ENCODE data around the gene MID2. TPM values are rescaled to one million over a fixed set of nuclear protein-coding genes. Genes with fewer than 3 reads are reported as not detected.

The MID2 gene
- total RNA-seq, 1 donor from 2014 or later = 14.2 TPM

- TF ChIP-seq, protein P1, sequence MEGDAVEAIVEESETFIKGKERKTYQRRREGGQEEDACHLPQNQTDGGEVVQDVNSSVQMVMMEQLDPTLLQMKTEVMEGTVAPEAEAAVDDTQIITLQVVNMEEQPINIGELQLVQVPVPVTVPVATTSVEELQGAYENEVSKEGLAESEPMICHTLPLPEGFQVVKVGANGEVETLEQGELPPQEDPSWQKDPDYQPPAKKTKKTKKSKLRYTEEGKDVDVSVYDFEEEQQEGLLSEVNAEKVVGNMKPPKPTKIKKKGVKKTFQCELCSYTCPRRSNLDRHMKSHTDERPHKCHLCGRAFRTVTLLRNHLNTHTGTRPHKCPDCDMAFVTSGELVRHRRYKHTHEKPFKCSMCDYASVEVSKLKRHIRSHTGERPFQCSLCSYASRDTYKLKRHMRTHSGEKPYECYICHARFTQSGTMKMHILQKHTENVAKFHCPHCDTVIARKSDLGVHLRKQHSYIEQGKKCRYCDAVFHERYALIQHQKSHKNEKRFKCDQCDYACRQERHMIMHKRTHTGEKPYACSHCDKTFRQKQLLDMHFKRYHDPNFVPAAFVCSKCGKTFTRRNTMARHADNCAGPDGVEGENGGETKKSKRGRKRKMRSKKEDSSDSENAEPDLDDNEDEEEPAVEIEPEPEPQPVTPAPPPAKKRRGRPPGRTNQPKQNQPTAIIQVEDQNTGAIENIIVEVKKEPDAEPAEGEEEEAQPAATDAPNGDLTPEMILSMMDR (IDR thresholded peaks at IDR 0.05; ENCODE audit: insufficient read depth, low read length, poor library complexity, severe bottlenecking) = no peak
- Histone ChIP-seq H3K36me3 (ENCODE audit: control insufficient read depth, insufficient read depth, low read length) (no peaks in the 10 kb centered on the region), H3K4me3 (ENCODE audit: low read depth, low read length) (no peak overlapping the region), H3K27me3 (ENCODE audit: control insufficient read depth, insufficient read depth, low read length) (no peaks in the 10 kb centered on the region)
- DNase-seq (ENCODE audit: low read depth) = no peak
These were observed 8.9 kb downstream of the MID2 start for GRCh38 chrX:107834275-107835201.

DNA sequence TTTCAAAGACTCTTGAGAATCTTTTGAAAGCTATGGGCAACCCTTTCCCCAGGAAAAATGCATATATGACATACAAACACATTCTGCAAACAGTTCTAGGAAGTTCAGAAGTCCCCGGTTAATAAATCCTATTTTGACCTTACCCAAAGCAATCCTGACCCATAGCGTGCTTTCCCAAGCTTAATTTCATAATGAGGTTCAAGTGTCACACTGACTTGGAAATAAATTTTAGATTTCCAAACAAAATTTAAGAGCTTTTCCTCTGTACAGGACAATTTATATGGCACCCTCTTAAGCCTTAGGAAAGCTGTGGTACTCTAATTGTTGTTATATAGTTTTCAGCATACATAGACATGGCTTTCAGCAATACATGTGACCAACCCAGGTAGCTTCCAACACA lies 11.3 kb downstream of the MID2 start:
- H3K27me3 ChIP-seq (ENCODE audit: control insufficient read depth, insufficient read depth, low read length) = no peaks in the 10 kb centered on the region
- DNase-seq (ENCODE audit: low read depth) = no peak
- TF ChIP-seq, protein P1 (IDR thresholded peaks at IDR 0.05; ENCODE audit: insufficient read depth, low read length, poor library complexity, severe bottlenecking) = no peak
- no peak overlapping the region for H3K4me3 ChIP-seq (ENCODE audit: low read depth, low read length)
- H3K36me3 ChIP-seq (ENCODE audit: control insufficient read depth, insufficient read depth, low read length) = no peaks in the 10 kb centered on the region

- H3K27me3 ChIP-seq (ENCODE audit: control insufficient read depth, insufficient read depth, low read length) = no peaks in the 10 kb centered on the region
- no peak overlapping the region for H3K4me3 ChIP-seq (ENCODE audit: low read depth, low read length)
- no peaks in the 10 kb centered on the region for H3K36me3 ChIP-seq (ENCODE audit: control insufficient read depth, insufficient read depth, low read length)
- DNase-seq (ENCODE audit: low read depth) = no peak
- TF ChIP-seq, protein P1 (IDR thresholded peaks at IDR 0.05; ENCODE audit: insufficient read depth, low read length, poor library complexity, severe bottlenecking) = no peak
These were observed 15.3 kb downstream of the MID2 start for GRCh38 chrX:107840971-107841370.

- Histone ChIP-seq H3K4me3 (ENCODE audit: low read depth, low read length) (no peak overlapping the region), H3K36me3 (ENCODE audit: control insufficient read depth, insufficient read depth, low read length) (no peaks in the 10 kb centered on the region), H3K27me3 (ENCODE audit: control insufficient read depth, insufficient read depth, low read length) (no peaks in the 10 kb centered on the region)
- no peak for DNase-seq (ENCODE audit: low read depth)
- TF ChIP-seq, protein P1 (IDR thresholded peaks at IDR 0.05; ENCODE audit: insufficient read depth, low read length, poor library complexity, severe bottlenecking) = no peak
These were observed 17.2 kb downstream of the MID2 start for GRCh38 chrX:107842715-107843400.

- no peaks in the 10 kb centered on the region for H3K36me3 ChIP-seq (ENCODE audit: control insufficient read depth, insufficient read depth, low read length)
- H3K4me3 ChIP-seq (ENCODE audit: low read depth, low read length) = no peak overlapping the region
- TF ChIP-seq, protein P1 (IDR thresholded peaks at IDR 0.05; ENCODE audit: insufficient read depth, low read length, poor library complexity, severe bottlenecking) = no peak
- no peaks in the 10 kb centered on the region for H3K27me3 ChIP-seq (ENCODE audit: control insufficient read depth, insufficient read depth, low read length)
- no peak for DNase-seq (ENCODE audit: low read depth)
These were observed 20.0 kb downstream of the MID2 start for GRCh38 chrX:107845625-107846024.
